NCI-H1092 (cell line): ENCODE measurements around the gene KLRF2.
"Not testable (repeated sequence)": the region's sequence is repeated elsewhere in the genome, so short reads cannot be mapped to it uniquely, and the experiment has no call there.

Source experiments
- DNase-seq: peaks from one replicate; lab custom pipeline; 2025; lab: John Stamatoyannopoulos, UW

KLRF2 gene

GRCh38 chr12:9881246-9881645, at the start of gene KLRF2:
Gene KLRF2 (plus strand): TSS chr12:9881489. CDS start chr12:9881596, 107 bp downstream.
- DNase-seq = no peak

GRCh38 chr12:9831720-9832119, 49.6 kb upstream of the KLRF2 start:
- no peak for DNase-seq

GRCh38 chr12:9843407-9843806, 37.9 kb upstream of the KLRF2 start:
- no peak for DNase-seq

GRCh38 chr12:9848899-9849298, 32.4 kb upstream of the KLRF2 start:
- no peak for DNase-seq

GRCh38 chr12:9851050-9851449, 30.2 kb upstream of the KLRF2 start:
- DNase-seq = no peak

GRCh38 chr12:9851927-9852326, 29.4 kb upstream of the KLRF2 start:
- no peak for DNase-seq

- DNase-seq = no peak
Observed at GRCh38 chr12:9856151-9856550, 25.1 kb upstream of the KLRF2 start.

- no peak for DNase-seq
Observed at GRCh38 chr12:9856894-9857293, 24.4 kb upstream of the KLRF2 start.

- no peak for DNase-seq
Observed at GRCh38 chr12:9858135-9858534, 23.2 kb upstream of the KLRF2 start.

GRCh38 chr12:9864913-9865675, 16.2 kb upstream of the KLRF2 start:
- DNase-seq = no peak

GRCh38 chr12:9866860-9867269, 14.4 kb upstream of the KLRF2 start:
- DNase-seq = no peak

GRCh38 chr12:9867531-9867930, 13.8 kb upstream of the KLRF2 start:
- no peak for DNase-seq

GRCh38 chr12:9868311-9868801, 12.9 kb upstream of the KLRF2 start:
- DNase-seq = no peak

- no peak for DNase-seq
Observed at GRCh38 chr12:9868951-9869306, 12.4 kb upstream of the KLRF2 start.

- DNase-seq = no peak
Observed at GRCh38 chr12:9869307-9870161, 11.8 kb upstream of the KLRF2 start, which contains the start of gene CLEC2B. Gene CLEC2B (minus strand): TSS chr12:9869354.

- DNase-seq = no peak
Observed at GRCh38 chr12:9870286-9870866, 10.9 kb upstream of the KLRF2 start.

GRCh38 chr12:9872162-9872561, 9.1 kb upstream of the KLRF2 start:
- no peak for DNase-seq

GRCh38 chr12:9872742-9873141, 8.5 kb upstream of the KLRF2 start:
- DNase-seq = no peak

- DNase-seq = not testable (repeated sequence)
Observed at GRCh38 chr12:9876120-9876519, 5.2 kb upstream of the KLRF2 start.

- DNase-seq = no peak
Observed at GRCh38 chr12:9880532-9881078, 684 bp upstream of the KLRF2 start.

- no peak for DNase-seq
Observed at GRCh38 chr12:9881988-9882387, 699 bp downstream of the KLRF2 start.

GRCh38 chr12:9883175-9883574, 1.9 kb downstream of the KLRF2 start:
- DNase-seq = no peak
